ENCODE measurements around the gene OR1C1.

- TF ChIP-seq CTCF (IDR thresholded peaks at IDR 0.05; ENCODE audit: low read depth, low read length) (no peak), EZH2phosphoT487 (IDR thresholded peaks at IDR 0.05; ENCODE audit: low read depth) (no peak)
These were observed 12.7 kb downstream of the OR1C1 start for GRCh38 chr1:247747616-247748015.
